GM12865 (cell line): ENCODE data around the gene FANCG.
A peak's percentile ranks its signal among the peaks of the same experiment; 100 is the strongest.

Experiments
- DNase-seq: peaks from one replicate; pipeline ENCODE4 v3.0.0; 2010; ENCODE audit warnings: low read depth
- H3K4me3 ChIP-seq: 2 replicates; pipeline ENCODE4 v1.5.1; 2011; ENCODE audit warnings: mild to moderate bottlenecking, low read depth, low read length, control low read depth
- CTCF ChIP-seq: IDR thresholded peaks from 2 replicates; pipeline ENCODE4 v1.5.1; 2011; ENCODE audit warnings: low read length, control low read depth, low read depth, inconsistent platforms; ENCODE audit not compliant: insufficient read depth; ENCODE audit errors: missing control alignments

FANCG gene

GRCh38 chr9:35051069-35051967 lies 28.4 kb downstream of the FANCG start:
- peak; percentile 57 for DNase-seq
- peak; percentile 67 for TF ChIP-seq CTCF
- H3K4me3 ChIP-seq = no peak overlapping the region

- no peak overlapping the region for H3K4me3 ChIP-seq
- no peak for DNase-seq
- TF ChIP-seq CTCF = no peak
Measured at GRCh38 chr9:35048511-35048910, 31.2 kb downstream of the FANCG start.

GRCh38 chr9:35044071-35044470 lies 35.7 kb downstream of the FANCG start:
- H3K4me3 ChIP-seq = no peak overlapping the region
- no peak for TF ChIP-seq CTCF
- no peak for DNase-seq

- TF ChIP-seq CTCF = no peak
- H3K4me3 ChIP-seq = no peak overlapping the region
- DNase-seq = no peak
Measured at GRCh38 chr9:35042891-35043545, 36.7 kb downstream of the FANCG start.

- DNase-seq = no peak
- TF ChIP-seq CTCF = no peak
Measured at GRCh38 chr9:35042081-35042604, 37.6 kb downstream of the FANCG start.

GRCh38 chr9:35035851-35036701 lies 43.7 kb downstream of the FANCG start:
- no peak for TF ChIP-seq CTCF
- no peak for DNase-seq
- H3K4me3 ChIP-seq = no peak overlapping the region

More at GRCh38 chr9:35042081-35042604, 37.6 kb downstream of the FANCG start:
- H3K4me3 ChIP-seq = no peak overlapping the region
